RPMI8226 (cell line): Measurements from ENCODE around the gene MAGOH.

ENCODE experiments used
- DNase-seq: peaks from one replicate; pipeline ENCODE4 v3.0.0-alpha.2; 2015

MAGOH gene

GRCh38 chr1:53270107-53270506 lies 31.8 kb upstream of the MAGOH start:
- DNase-seq = no peak

GRCh38 chr1:53267761-53268160 lies 29.4 kb upstream of the MAGOH start:
- DNase-seq = no peak

DNA sequence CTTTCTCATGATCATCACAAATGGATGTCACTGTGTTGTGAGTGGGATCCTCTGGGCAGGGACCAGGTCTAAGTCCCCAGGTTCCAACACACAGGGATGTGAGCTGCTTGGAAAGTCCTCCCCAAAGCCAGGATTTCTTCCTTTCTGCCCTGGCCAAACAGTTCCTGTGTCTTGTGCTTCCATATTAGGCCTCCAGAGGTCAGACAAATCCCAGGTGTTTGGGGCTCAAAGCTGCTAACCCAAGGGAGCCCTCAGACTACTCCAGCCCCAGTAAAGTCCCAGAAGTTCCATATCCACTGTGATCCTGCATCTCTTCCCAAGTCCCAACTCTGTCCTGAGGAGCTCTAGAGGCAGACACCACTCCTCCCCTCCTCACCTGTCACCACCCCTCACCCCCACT lies 27.7 kb upstream of the MAGOH start:
- peak; percentile 18 for DNase-seq

DNA sequence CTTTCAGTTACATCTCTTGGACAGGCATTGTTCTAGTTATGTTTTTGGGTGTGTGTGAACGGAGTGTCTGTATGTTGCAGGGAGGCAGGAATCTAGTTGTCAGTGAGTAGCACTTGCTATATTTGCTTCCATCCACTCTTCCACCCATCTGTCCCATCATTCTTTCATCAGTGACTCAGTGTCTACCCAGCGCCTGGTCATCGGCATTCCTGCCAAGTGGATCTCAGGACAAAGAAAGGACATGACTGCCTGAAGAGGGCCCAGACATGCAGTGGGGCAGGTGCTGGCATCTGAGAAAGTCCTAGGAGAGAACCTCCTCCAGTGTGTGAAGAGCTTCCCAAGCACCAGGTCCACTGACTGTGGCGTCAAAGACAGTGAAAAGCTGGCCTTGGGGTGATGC lies 27.3 kb upstream of the MAGOH start:
- DNase-seq = no peak

- no peak for DNase-seq
Measured at GRCh38 chr1:53264048-53264447, 25.7 kb upstream of the MAGOH start.

DNA sequence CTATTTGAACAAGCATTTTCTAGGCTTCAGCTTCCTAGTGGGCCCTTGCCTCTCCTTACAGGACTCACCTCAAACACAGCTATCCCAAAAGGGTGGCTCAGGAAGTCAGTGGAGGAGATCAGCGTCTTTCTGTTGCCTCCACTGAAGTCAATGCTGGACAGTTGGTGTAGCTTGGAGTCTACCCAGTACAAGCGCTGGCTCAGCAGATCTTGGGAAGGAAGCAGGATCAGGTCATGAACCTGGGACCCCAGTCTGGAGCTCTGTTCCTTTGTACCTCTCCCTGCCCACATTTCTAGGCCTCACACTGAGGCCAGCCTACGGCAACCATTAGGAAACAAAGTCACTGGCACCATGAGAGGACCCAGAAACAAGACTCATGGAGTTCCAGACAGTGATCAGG lies 23.7 kb upstream of the MAGOH start:
- no peak for DNase-seq

GRCh38 chr1:53260631-53261247 lies 22.4 kb upstream of the MAGOH start:
- DNase-seq = no peak

DNA sequence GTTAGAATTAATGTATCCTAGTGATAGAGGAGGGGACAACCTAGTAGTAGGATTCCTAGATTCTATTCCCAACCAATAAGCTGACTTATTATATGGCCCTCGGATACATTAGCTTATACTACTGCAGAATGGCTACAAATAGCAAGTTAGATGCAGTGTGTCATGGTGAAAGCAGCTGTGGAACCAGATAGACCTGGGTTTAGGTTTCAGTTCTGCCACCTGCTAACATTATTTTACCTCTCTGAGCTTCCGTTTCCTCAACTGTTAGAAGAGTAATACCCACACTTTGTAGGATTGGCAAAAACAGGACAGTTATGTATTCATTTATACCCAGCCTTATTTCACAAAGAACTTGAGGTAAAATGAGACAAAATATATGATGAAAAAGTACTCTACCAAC lies 21.6 kb upstream of the MAGOH start:
- DNase-seq = no peak

DNA sequence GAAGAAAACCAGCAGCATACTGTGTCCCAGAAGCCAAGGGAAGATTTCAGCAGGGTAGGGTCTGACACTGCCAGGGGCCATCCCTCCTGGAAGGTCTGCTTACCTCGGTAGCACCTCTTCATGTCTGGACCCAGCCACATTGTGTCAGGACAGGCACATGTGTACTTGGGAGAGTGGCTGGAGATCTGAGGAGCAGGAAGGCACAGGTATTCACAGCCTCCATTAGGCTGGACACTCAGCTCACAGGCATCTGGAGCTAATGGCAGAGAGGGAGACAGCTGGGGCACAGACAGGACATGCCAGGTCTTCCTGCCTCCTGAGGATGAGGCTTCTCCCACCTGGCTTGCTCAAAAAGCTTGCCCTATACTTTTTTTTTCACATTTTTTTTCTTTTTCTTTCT lies 19.9 kb upstream of the MAGOH start:
- DNase-seq = no peak

- DNase-seq = no peak
Measured at GRCh38 chr1:53257454-53258081, 19.2 kb upstream of the MAGOH start.

DNA sequence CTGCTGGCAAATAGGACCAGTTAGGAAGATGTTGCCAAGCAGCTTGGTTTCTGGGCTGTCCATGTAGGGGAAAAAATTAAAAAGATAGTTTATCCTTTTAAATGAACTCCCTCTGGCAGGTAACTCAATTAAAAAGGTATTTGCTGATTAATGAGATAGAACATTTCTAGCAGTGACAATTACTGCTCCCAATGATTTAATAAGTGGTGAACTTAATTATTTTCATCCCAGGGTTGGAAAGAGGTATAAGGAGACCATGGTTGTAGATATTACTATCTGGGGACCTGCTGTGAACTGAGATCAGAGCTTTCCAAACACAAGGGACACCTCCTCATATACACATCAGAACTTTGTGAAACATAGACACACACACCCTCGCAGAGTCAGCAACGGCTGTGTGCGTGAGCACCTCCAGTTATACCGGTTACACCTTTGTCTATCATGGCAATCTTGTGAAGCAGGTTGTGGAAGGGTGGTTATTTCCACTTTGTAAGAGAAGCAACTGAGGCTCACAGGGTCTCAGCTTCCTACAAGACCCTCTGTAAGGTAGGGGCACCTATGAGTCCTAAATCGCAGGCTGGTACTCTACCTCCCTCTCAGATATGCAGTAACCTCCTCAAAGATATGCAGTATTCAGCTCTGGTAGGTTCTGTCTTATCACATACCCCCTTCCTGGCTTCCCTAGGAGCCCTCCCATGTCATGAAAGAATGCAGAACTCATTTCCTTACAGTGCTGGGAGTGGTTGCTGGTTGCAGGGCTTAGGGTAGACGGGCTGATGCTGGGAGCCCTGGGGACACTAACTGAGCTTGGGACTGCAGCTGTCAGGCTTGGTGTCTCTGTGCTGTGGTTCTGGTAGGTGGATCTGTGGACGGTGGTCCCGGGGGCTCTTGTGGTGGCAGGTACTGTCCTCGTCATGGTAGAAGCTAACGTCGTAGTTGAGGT lies 18.5 kb upstream of the MAGOH start:
- DNase-seq = no peak

- no peak for DNase-seq
Measured at GRCh38 chr1:53255031-53255430, 16.7 kb upstream of the MAGOH start.

- DNase-seq = no peak
Measured at GRCh38 chr1:53254011-53254640, 15.8 kb upstream of the MAGOH start.

GRCh38 chr1:53250325-53250724 lies 12.0 kb upstream of the MAGOH start:
- DNase-seq = no peak

DNA sequence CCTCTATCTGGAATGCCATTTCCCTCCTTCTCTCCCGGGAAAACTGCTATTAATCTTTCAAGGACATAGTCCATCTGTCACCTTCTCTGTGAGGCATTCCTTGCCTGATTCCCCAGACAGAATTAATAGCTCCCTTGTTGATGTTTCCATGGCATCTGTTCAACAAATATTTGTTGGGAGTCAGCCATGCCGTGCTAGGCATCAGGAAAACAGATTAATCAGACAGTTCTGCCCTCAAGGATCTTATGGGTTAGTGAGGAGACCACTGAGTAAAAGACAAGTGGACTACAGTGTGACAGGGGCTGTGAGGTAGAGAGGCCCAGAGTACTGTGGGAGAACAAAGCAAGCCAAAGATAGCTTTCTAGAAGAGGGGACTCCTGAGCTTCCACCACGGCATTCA lies 11.4 kb upstream of the MAGOH start:
- DNase-seq = no peak

GRCh38 chr1:53246261-53247134 lies 8.2 kb upstream of the MAGOH start:
- no peak for DNase-seq

DNA sequence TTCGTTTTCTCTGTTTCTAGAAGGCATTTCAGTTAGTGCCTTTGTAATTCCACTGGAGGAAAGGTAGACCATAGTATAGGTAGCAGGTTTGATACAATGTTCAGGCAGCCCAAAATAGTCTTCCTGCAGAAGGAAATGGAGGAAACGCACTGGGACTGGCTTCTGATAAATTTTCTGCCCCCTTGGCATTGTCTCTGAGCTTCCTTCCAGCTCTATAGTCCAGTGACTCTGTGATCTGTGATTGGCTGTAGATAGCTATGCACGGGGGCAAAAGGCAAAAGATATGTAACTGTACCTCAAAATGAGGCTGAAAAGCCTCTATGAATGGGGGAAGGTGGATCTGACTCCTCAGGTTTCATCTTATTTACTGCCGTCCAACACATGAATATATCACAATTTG lies 5.8 kb upstream of the MAGOH start:
- no peak for DNase-seq

DNA sequence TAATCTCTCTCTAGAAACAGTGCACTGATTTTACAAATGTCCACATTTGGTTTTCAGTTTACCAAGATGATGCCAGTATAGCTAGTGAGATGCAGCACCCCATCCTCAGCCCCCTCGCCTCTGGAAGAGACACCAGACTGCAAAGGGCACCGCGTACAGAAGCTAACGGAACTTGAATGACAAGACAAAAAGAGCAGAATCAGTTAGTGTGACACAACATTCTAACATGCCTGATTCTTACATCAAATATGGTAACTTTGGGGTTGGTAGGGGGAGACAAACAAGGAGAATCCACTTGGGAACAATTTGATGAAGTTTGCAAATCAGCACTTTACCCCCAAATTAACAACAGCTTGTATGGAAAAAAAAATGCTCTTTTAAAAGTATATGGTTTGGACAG lies 4.1 kb upstream of the MAGOH start:
- no peak for DNase-seq

GRCh38 chr1:53241828-53242227 lies 3.5 kb upstream of the MAGOH start:
- no peak for DNase-seq

DNA sequence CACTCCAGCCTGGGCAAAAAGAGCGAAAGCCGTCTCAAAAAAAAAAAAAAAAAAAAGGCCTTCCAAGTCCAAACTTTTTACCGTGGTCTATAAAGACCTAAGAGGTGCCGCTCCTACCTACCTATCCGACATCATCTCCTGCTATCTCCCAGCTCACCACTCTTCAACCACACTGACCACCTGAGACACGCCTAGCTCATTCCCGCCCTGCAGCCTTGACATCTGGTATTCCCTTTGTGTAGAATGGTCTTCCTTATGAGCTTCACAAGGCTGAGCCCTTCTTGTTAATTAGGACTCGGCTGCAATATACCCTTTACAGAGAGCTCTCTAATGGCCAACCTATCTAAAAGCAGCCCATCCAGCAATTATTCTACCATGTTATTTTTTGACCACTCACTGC lies 680 bp downstream of the MAGOH start:
- no peak for DNase-seq

DNA sequence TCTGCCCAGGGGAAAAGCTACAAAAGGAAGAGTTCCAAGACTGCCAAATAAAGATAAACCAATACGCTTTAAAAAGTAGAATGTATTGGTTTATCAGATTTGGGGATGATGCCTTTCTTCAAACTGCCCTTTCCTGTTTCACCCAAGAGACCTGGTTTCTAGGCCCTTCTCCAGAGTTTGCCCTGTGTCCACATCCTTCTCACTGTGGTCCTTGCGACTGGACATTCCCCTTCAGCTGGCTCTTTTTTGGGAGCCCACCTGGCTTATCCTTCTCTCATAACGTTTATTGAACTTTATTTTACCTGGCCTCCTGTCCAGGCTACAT lies 17.4 kb downstream of the MAGOH start:
- DNase-seq = no peak

- DNase-seq = peak; percentile 98
Measured at GRCh38 chr1:53220171-53220961, 18.0 kb downstream of the MAGOH start, which contains the start of gene CZIB. Gene CZIB (minus strand): TSS chr1:53220634. CDS start chr1:53220575, 59 bp downstream.
